OCI-LY1 (cell line): ENCODE data around the gene PAXIP1.

Source experiments
- H2AFZ ChIP-seq: fragments of 200-600 bp; sonication (generic), shearing (Covaris generic); 2 replicates; pipeline ENCODE4 v1.6.0; 2014; ENCODE audit warnings: antibody characterized with exemption, mild to moderate bottlenecking, low read length
- H3F3A ChIP-seq: fragments of 200-600 bp; sonication (generic), shearing (Covaris generic); 2 replicates; pipeline ENCODE4 v1.6.0; 2014; ENCODE audit warnings: mild to moderate bottlenecking, antibody characterized with exemption, low read length, moderate library complexity; ENCODE audit not compliant: insufficient read depth
- H3K27ac ChIP-seq: fragments of 200-600 bp; sonication (generic); 2 replicates; pipeline ENCODE4 v1.5.1; 2014; ENCODE audit warnings: low read length, mixed run types, mild to moderate bottlenecking, low read depth; ENCODE audit not compliant: poor library complexity, severe bottlenecking
- H3K27me3 ChIP-seq: fragments of 200-600 bp; sonication (generic); 2 replicates; pipeline ENCODE4 v1.6.0; 2014; ENCODE audit warnings: antibody characterized with exemption, mild to moderate bottlenecking, low read length, moderate library complexity; ENCODE audit not compliant: insufficient read depth
- H3K36me3 ChIP-seq: fragments of 200-600 bp; sonication (generic); 2 replicates; pipeline ENCODE4 v1.6.1; 2014; ENCODE audit warnings: mild to moderate bottlenecking, antibody characterized with exemption, low read length, moderate library complexity, mixed read lengths; ENCODE audit not compliant: insufficient read depth
- H3K4me1 ChIP-seq: fragments of 200-600 bp; sonication (generic); 2 replicates; pipeline ENCODE4 v1.5.1; 2014; ENCODE audit warnings: mild to moderate bottlenecking, low read length, moderate library complexity; ENCODE audit not compliant: insufficient read depth, severe bottlenecking
- H3K4me2 ChIP-seq: fragments of 200-600 bp; sonication (generic), shearing (Covaris generic); 2 replicates; pipeline ENCODE4 v1.6.1; 2014; ENCODE audit warnings: low read length
- H3K4me3 ChIP-seq: fragments of 200-600 bp; sonication (generic); 2 replicates; pipeline ENCODE4 v1.5.1; 2014; ENCODE audit warnings: low read length, low read depth, mild to moderate bottlenecking, mixed read lengths; ENCODE audit not compliant: poor library complexity, severe bottlenecking
- H3K79me2 ChIP-seq: fragments of 200-600 bp; shearing (Covaris generic); 2 replicates; pipeline ENCODE4 v1.6.1; 2016; ENCODE audit warnings: mixed run types, low read length, mixed read lengths; ENCODE audit not compliant: insufficient read depth
- H3K9ac ChIP-seq: fragments of 200-600 bp; sonication (generic), shearing (Covaris generic); 2 replicates; pipeline ENCODE4 v1.6.1; 2014; ENCODE audit warnings: mild to moderate bottlenecking, low read length, mixed read lengths
- H3K9me2 ChIP-seq: fragments of 200-600 bp; sonication (generic), shearing (Covaris generic); 2 replicates; pipeline ENCODE4 v1.6.1; 2014; ENCODE audit warnings: low read depth, mild to moderate bottlenecking, low read length, mixed read lengths
- H3K9me3 ChIP-seq: fragments of 200-600 bp; shearing (Covaris generic); 2 replicates; pipeline ENCODE4 v1.6.1; 2014; ENCODE audit warnings: low read length, mixed read lengths
- H4K20me1 ChIP-seq: fragments of 200-600 bp; sonication (generic), shearing (Covaris generic); 2 replicates; pipeline ENCODE4 v1.6.0; 2016; ENCODE audit warnings: mild to moderate bottlenecking, low read length; ENCODE audit not compliant: insufficient read depth
- CTCF ChIP-seq: fragments of 200-600 bp; sonication (generic), shearing (Covaris generic); IDR thresholded peaks from 2 replicates; pipeline ENCODE4 v1.5.1; 2017; ENCODE audit warnings: mild to moderate bottlenecking, antibody characterized with exemption, low read length, moderate library complexity, mixed read lengths
- EZH2 ChIP-seq: fragments of 200-600 bp; sonication (generic), shearing (Covaris generic); IDR thresholded peaks from 2 replicates; pipeline ENCODE4 v1.8.0; 2017; ENCODE audit warnings: borderline replicate concordance, mixed run types, mild to moderate bottlenecking, antibody characterized with exemption, low read length, moderate library complexity, mixed read lengths

The PAXIP1 gene

GRCh38 chr7:154913638-154914307 is 89.2 kb downstream of the PAXIP1 start:
- H3K4me1 ChIP-seq: peaks cover 3% of the 10 kb centered on the region
- no peak overlapping the region for H3K27ac ChIP-seq
- no peak overlapping the region; the same call in 1 of the 2 replicates for H3K4me2 ChIP-seq
- no peaks in the 10 kb centered on the region for H3F3A ChIP-seq
- H3K79me2 ChIP-seq: no peaks in the 10 kb centered on the region
- no peak overlapping the region for H3K9ac ChIP-seq
- H2AFZ ChIP-seq: no peak overlapping the region
- H3K27me3 ChIP-seq: peaks cover 21% of the 10 kb centered on the region; the same call in 1 of the 2 replicates
- H4K20me1 ChIP-seq: no peaks in the 10 kb centered on the region
- H3K9me2 ChIP-seq: no peaks in the 10 kb centered on the region
- TF ChIP-seq EZH2: no peak
- TF ChIP-seq CTCF: peak; percentile 95
- peaks cover 5% of the 10 kb centered on the region; the same call in 1 of the 2 replicates for H3K9me3 ChIP-seq
- no peak overlapping the region for H3K4me3 ChIP-seq
- H3K36me3 ChIP-seq: no peaks in the 10 kb centered on the region

- H4K20me1 ChIP-seq: no peaks in the 10 kb centered on the region
- no peaks in the 10 kb centered on the region for H3K36me3 ChIP-seq
- peaks cover 3% of the 10 kb centered on the region for H3K4me1 ChIP-seq
- H3K9me2 ChIP-seq: no peaks in the 10 kb centered on the region
- H3K79me2 ChIP-seq: no peaks in the 10 kb centered on the region
- no peak overlapping the region for H3K27ac ChIP-seq
- H3K4me3 ChIP-seq: no peak overlapping the region
- no peak for TF ChIP-seq EZH2
- TF ChIP-seq CTCF: no peak
- H3K9ac ChIP-seq: no peak overlapping the region
- no peaks in the 10 kb centered on the region for H3F3A ChIP-seq
- H3K4me2 ChIP-seq: no peak overlapping the region
- no peak overlapping the region for H2AFZ ChIP-seq
- H3K9me3 ChIP-seq: peaks cover 5% of the 10 kb centered on the region; the same call in 1 of the 2 replicates
- peaks cover 23% of the 10 kb centered on the region; the same call in 1 of the 2 replicates for H3K27me3 ChIP-seq
These were observed 89.9 kb downstream of the PAXIP1 start for GRCh38 chr7:154912871-154913637.

GRCh38 chr7:154911862-154912455 is 91.0 kb downstream of the PAXIP1 start:
- Histone ChIP-seq H3K36me3 (no peaks in the 10 kb centered on the region), H3K9ac (no peak overlapping the region), H3K4me3 (no peak overlapping the region), H3K27me3 (peaks cover 21% of the 10 kb centered on the region; the same call in 1 of the 2 replicates), H3K79me2 (no peaks in the 10 kb centered on the region), H3K27ac (no peak overlapping the region), H3K4me2 (no peak overlapping the region), H3K4me1 (peaks cover 3% of the 10 kb centered on the region), H4K20me1 (no peaks in the 10 kb centered on the region), H3K9me2 (no peaks in the 10 kb centered on the region), H2AFZ (no peak overlapping the region), H3F3A (no peaks in the 10 kb centered on the region), H3K9me3 (peaks cover 5% of the 10 kb centered on the region; the same call in 1 of the 2 replicates)
- no peak for TF ChIP-seq CTCF
- TF ChIP-seq EZH2: no peak
